Measurements from ENCODE around the gene GSTT4. TPM values are rescaled to one million over a fixed set of nuclear protein-coding genes. Genes with fewer than 3 reads are reported as not detected.

The GSTT4 gene
- total RNA-seq, 1 donor: not detected

DNA sequence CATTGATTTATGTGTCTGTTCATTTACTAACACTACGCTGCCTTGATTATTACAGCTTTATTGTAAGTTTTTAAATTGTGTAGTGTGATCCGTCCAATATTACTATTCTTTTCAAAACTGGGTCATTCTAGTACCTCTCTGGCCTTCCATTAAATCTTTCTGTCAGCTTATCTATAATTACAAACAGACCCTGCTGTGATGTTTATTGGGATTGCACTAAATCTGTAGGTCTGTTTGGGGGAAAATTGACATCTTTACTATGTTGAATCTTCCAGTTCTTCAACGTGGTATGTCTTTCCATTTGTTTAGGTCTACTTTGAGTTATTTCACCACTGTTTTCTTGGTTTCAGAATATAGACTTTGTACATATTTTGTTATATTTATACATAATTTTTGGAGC is 21.5 kb upstream of the GSTT4 start:
- no peak overlapping the region for H3K4me3 ChIP-seq (ENCODE audit: insufficient read depth, low read length)
- TF ChIP-seq, protein P1, sequence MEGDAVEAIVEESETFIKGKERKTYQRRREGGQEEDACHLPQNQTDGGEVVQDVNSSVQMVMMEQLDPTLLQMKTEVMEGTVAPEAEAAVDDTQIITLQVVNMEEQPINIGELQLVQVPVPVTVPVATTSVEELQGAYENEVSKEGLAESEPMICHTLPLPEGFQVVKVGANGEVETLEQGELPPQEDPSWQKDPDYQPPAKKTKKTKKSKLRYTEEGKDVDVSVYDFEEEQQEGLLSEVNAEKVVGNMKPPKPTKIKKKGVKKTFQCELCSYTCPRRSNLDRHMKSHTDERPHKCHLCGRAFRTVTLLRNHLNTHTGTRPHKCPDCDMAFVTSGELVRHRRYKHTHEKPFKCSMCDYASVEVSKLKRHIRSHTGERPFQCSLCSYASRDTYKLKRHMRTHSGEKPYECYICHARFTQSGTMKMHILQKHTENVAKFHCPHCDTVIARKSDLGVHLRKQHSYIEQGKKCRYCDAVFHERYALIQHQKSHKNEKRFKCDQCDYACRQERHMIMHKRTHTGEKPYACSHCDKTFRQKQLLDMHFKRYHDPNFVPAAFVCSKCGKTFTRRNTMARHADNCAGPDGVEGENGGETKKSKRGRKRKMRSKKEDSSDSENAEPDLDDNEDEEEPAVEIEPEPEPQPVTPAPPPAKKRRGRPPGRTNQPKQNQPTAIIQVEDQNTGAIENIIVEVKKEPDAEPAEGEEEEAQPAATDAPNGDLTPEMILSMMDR (IDR thresholded peaks at IDR 0.05; ENCODE audit: extremely low read depth, low read depth, low read length): no peak
- H2AFZ ChIP-seq (ENCODE audit: low read length): no peak overlapping the region
- no peaks in the 10 kb centered on the region for H3K9me3 ChIP-seq (ENCODE audit: low read depth, low read length)
- H3K27me3 ChIP-seq (ENCODE audit: insufficient read depth, low read length): no peaks in the 10 kb centered on the region
- peaks cover 85% of the 10 kb centered on the region for H3K79me2 ChIP-seq (ENCODE audit: insufficient read depth, low read length)
- H3K4me1 ChIP-seq (ENCODE audit: insufficient read depth, low read length): no peaks in the 10 kb centered on the region
- H4K20me1 ChIP-seq (ENCODE audit: insufficient read depth, low read length): peaks cover 45% of the 10 kb centered on the region
- H3K4me2 ChIP-seq (ENCODE audit: insufficient read depth, low read length): no peak overlapping the region
- H3K27ac ChIP-seq (ENCODE audit: low read depth, low read length): no peak overlapping the region
- peaks cover 5% of the 10 kb centered on the region for H3K36me3 ChIP-seq (ENCODE audit: insufficient read depth, low read length)
- no peak for DNase-seq (ENCODE audit: insufficient read length, low spot score, missing footprints)

DNA sequence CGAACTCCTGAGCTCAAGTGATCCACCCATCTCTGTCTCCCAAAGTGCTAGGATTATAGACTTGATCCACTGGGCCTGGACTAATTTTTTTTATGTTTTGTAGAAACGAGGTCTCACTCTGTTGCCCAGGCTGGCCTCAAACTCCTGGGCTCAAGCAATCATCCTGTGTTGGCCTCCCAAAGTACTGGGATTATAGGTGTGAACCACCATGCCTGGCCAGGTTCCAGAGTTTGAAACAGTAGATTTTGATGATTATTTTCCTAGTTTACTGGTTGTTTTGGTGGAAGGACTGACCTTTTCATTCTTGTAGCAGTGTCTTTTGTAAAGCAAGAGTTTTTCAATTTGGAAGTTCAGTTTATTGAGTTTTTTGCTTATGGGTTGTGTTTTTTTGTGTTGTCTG is 20.8 kb upstream of the GSTT4 start:
- Histone ChIP-seq H3K27me3 (ENCODE audit: insufficient read depth, low read length) (no peaks in the 10 kb centered on the region), H3K4me2 (ENCODE audit: insufficient read depth, low read length) (no peak overlapping the region), H3K27ac (ENCODE audit: low read depth, low read length) (no peak overlapping the region), H3K79me2 (ENCODE audit: insufficient read depth, low read length) (peaks cover 81% of the 10 kb centered on the region), H3K4me3 (ENCODE audit: insufficient read depth, low read length) (no peak overlapping the region), H3K9me3 (ENCODE audit: low read depth, low read length) (no peaks in the 10 kb centered on the region), H2AFZ (ENCODE audit: low read length) (no peak overlapping the region), H4K20me1 (ENCODE audit: insufficient read depth, low read length) (peaks cover 40% of the 10 kb centered on the region), H3K4me1 (ENCODE audit: insufficient read depth, low read length) (no peaks in the 10 kb centered on the region), H3K36me3 (ENCODE audit: insufficient read depth, low read length) (peaks cover under 1% of the 10 kb centered on the region)
- no peak for DNase-seq (ENCODE audit: insufficient read length, low spot score, missing footprints)
- TF ChIP-seq, protein P1 (IDR thresholded peaks at IDR 0.05; ENCODE audit: extremely low read depth, low read depth, low read length): no peak

DNA sequence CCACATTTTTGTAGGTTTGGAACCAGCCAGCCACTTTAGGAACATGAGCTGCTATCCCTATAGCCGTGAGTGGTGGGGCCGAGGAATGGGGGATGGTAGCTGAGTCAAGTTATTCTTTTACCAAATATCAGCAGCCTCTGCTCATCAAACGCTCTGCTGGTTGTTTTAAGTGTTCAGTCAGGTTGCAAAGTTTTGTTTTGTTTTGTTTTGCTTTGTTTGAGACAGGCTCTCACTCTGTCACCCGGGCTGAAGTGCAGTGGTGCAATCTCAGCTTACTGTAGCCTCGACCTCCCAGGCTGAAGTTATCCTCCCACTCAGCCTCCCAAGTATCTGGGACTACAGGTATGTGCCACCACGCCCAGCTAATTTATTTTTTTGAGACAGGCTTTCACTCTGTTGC is 20.2 kb upstream of the GSTT4 start:
- Histone ChIP-seq H3K36me3 (ENCODE audit: insufficient read depth, low read length) (no peaks in the 10 kb centered on the region), H3K9me3 (ENCODE audit: low read depth, low read length) (no peaks in the 10 kb centered on the region), H3K4me3 (ENCODE audit: insufficient read depth, low read length) (no peak overlapping the region), H3K4me1 (ENCODE audit: insufficient read depth, low read length) (no peaks in the 10 kb centered on the region), H3K79me2 (ENCODE audit: insufficient read depth, low read length) (peaks cover 80% of the 10 kb centered on the region), H4K20me1 (ENCODE audit: insufficient read depth, low read length) (peaks cover 34% of the 10 kb centered on the region), H3K27ac (ENCODE audit: low read depth, low read length) (no peak overlapping the region), H3K4me2 (ENCODE audit: insufficient read depth, low read length) (no peak overlapping the region), H3K27me3 (ENCODE audit: insufficient read depth, low read length) (no peaks in the 10 kb centered on the region), H2AFZ (ENCODE audit: low read length) (no peak overlapping the region)
- TF ChIP-seq, protein P1 (IDR thresholded peaks at IDR 0.05; ENCODE audit: extremely low read depth, low read depth, low read length): no peak
- no peak for DNase-seq (ENCODE audit: insufficient read length, low spot score, missing footprints)

DNA sequence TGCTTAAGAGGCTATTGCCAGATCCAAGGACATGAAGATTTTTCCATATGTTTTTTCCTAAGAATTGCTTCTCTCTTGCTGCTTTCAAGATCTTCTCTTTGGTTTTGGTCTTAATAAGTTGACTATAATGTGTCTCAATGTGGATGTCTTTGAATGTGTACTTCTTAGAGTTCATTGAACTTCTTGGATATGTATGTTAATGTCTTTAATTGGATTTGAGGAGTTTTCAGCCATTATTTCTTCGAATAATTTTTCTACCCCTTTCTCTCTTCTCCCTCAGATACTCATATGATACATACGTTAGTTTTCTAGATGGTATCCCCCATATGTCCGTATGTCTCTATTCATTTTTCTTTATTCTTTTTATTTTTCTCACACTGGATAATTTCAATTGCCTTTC is 19.1 kb upstream of the GSTT4 start:
- H4K20me1 ChIP-seq (ENCODE audit: insufficient read depth, low read length): peaks cover 26% of the 10 kb centered on the region
- H2AFZ ChIP-seq (ENCODE audit: low read length): no peak overlapping the region
- H3K27me3 ChIP-seq (ENCODE audit: insufficient read depth, low read length): no peaks in the 10 kb centered on the region
- H3K79me2 ChIP-seq (ENCODE audit: insufficient read depth, low read length): peaks cover 73% of the 10 kb centered on the region
- H3K27ac ChIP-seq (ENCODE audit: low read depth, low read length): no peak overlapping the region
- no peaks in the 10 kb centered on the region for H3K36me3 ChIP-seq (ENCODE audit: insufficient read depth, low read length)
- TF ChIP-seq, protein P1 (IDR thresholded peaks at IDR 0.05; ENCODE audit: extremely low read depth, low read depth, low read length): no peak
- H3K4me3 ChIP-seq (ENCODE audit: insufficient read depth, low read length): no peak overlapping the region
- H3K9me3 ChIP-seq (ENCODE audit: low read depth, low read length): no peaks in the 10 kb centered on the region
- H3K4me1 ChIP-seq (ENCODE audit: insufficient read depth, low read length): no peaks in the 10 kb centered on the region
- no peak for DNase-seq (ENCODE audit: insufficient read length, low spot score, missing footprints)
- no peak overlapping the region for H3K4me2 ChIP-seq (ENCODE audit: insufficient read depth, low read length)

Measured in osteoblast (primary cell).